ENCODE measurements around the gene PLCE1.
A peak's percentile ranks its signal among the peaks of the same experiment; 100 is the strongest.
"Not testable (repeated sequence)": the region's sequence is repeated elsewhere in the genome, so short reads cannot be mapped to it uniquely, and the experiment has no call there.

The PLCE1 gene

DNA sequence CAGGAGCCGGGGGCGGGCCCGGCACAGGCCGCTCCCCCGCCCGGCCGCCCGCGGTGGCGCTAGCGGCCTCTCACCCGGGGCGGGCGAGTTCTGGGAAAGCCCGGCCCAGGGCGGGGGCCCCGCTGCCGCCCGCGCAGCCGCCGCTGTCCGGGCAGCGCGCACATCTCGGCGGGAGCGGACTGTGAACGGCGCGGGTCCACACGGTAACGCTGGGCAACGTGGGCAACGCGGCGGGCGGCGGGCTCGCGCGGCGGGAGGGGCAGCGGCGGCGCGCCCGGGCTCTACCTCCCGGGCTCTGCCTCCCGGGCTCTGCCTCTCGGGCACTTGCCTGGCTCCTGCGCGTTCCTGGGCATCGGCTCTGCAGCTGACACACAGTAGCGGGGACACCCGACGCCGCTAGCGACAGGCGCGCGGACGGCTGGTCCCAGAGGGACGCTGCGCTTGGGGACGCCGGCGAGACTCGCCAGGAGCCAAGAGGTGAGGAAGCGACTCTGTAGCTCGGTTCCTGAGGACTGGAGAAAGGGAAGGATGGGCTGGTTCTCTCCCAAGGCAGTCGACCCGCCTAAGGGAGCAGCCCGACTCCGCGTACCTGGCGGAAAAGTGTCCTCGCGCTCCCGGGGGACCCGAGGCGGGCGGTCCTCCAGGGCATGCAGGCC is at the start of gene PLCE1:
Gene PLCE1 (plus strand): TSS at position 150 of the 656 bp plus-strand sequence. CDS start 37,116 bp downstream, outside the sequence.
- in situ Hi-C loops (cut with HindIII; ENCODE audit: low pct_ligation_motif_present, low pct_unique_long_range_greater_than_20kb, low sequenced_read_pairs): no loop called here
- peak; percentile 75 for DNase-seq

DNA sequence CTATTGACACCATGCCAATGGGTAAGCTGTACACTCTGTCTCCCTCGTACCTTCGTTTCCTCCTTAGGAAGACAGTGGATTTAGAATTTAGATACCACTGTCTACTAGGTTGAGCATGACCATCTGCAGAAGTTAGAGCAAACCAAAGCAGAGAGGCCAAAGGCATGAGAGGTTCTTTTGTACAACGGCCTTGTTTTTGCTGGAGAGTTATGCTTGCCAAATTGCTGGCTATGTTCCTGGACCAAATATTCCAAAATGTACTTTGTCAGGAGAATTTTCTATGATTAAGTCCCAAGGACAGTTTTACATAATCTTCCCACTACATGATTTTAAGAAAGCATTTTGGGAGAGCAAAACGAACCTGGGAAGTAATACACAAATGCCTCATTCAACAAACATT is 47.9 kb upstream of the PLCE1 start:
- in situ Hi-C loops (cut with HindIII; ENCODE audit: low pct_ligation_motif_present, low pct_unique_long_range_greater_than_20kb, low sequenced_read_pairs): no loop called here
- no peak for DNase-seq

DNA sequence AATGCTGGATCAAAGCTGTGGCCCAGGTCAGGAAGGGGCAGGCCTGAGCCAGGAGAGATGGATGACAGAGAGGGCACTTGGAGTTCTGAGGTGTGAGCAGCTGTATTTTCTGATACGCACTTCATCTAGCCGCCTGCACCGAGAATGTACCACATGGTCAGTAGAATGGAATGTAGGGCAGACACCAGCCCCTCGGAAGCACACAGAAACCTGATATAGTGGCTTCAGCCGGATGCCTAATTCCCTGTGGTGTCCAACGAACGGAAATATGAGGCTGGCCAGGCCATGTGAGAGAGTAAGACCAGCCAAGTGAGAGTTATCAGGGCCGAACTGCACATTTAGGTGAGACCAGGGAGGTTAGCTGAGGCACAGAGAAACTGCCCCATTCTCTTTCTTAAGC is 46.7 kb upstream of the PLCE1 start:
- DNase-seq: no peak
- in situ Hi-C loops (cut with HindIII; ENCODE audit: low pct_ligation_motif_present, low pct_unique_long_range_greater_than_20kb, low sequenced_read_pairs): no loop called here

DNA sequence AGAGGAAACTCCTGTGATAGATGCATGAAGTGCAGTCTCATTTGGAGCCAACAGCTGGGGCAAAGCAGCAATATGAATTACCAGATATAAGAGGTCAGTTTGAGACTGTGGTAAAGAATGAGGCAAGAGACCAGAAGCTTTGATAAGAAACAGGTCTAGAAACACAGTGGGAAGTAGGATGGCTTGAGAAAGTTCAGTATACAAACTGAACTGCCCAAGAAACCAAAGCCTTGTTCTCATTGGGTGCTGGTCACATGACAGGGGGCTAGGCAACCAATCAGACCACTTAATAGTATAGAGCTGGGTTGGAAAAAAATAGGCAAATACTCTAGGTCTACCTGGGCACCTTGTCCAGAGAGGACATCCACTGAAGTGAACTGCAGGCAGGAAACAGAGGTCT is 46.2 kb upstream of the PLCE1 start:
- no peak for DNase-seq
- in situ Hi-C loops (cut with HindIII; ENCODE audit: low pct_ligation_motif_present, low pct_unique_long_range_greater_than_20kb, low sequenced_read_pairs): no loop called here

DNA sequence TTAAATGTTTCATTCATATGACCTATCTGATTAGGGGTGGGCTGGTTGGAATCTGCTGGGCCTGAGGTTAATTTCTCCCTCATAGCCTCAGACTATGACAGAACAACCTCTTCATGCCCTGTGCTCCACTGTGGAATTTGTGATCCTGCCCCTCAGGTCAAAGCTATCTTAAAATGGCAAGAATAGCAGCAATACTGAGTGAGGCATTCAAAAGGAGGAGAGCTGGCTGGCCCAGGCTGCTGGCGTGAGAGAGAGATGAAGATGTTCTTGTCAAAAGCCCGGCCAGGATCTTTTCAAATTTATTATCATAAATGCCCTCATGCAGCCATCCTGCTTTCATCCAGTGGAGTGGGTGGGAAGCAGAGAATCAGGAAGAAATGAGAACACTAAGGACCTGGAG is 41.8 kb upstream of the PLCE1 start:
- no peak for DNase-seq
- in situ Hi-C loops (cut with HindIII; ENCODE audit: low pct_ligation_motif_present, low pct_unique_long_range_greater_than_20kb, low sequenced_read_pairs): no loop called here

DNA sequence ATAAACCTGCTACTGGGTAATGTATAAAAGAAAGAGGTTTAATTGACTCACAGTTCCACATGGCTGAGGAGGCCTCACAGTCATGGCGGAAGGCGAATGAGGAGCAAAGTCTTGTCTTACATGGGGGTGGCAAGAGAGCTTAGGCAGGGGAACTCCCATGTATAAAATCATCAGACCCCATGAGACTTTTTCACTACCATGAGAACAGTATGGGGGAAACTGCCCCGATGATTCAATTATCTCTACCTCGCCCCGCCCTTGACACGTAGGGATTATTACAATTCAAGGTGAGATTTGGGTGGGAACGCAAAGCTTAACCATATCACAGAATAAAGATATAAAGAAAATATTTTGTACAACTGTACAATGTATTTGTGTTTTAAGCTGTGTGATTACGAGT is 39.4 kb upstream of the PLCE1 start:
- in situ Hi-C loops (cut with HindIII; ENCODE audit: low pct_ligation_motif_present, low pct_unique_long_range_greater_than_20kb, low sequenced_read_pairs): no loop called here
- DNase-seq: no peak

DNA sequence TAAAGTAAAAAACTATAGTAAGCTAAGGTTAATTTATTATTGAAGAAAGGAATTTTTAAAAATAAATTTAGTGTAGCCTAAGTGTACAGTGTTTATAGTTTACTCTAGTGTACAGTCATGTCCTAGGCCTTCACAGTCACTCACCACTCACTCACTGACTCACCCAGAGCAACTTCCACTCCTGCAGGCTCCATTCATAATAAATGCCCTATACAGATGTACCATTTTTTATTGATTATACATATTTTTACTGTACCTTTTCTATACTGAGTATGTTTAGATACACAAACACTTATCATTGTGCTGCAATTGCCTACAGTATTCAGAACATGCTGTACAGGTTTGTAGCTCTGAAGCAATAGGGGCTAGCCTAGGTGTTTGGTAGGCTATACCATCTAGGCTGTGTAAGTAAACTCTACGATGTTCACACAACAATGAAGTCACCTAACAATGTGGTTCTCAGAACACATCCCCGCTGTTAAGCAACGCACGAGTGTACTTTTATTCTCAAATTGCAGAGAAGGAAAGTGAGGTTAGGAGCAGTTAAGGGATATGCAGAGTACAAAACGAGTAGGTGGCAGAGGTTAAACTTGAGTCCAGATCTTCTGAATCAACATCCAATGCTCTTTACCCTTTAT is 38.9 kb upstream of the PLCE1 start:
- in situ Hi-C loops (cut with HindIII; ENCODE audit: low pct_ligation_motif_present, low pct_unique_long_range_greater_than_20kb, low sequenced_read_pairs): no loop called here

DNA sequence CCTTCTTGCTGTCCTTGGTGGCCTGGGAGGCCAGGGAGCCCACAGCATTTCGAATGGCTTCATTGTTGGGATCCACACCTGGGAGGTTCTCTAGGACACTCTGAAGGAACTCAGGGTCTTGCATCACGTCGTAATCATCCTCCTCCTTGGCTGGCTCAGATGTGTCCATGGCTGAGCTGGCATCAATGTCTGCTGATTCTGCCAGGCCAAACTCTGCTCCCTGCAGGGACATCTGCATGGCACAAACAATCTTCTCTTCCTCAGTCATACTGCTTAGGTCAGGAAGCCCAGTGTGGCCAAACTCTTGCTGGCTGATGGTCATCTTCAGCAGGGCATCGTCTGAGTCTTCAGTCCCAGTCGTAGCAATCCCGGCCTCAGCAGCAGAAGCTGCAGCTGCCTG is 34.9 kb upstream of the PLCE1 start:
- DNase-seq: no peak
- in situ Hi-C loops (cut with HindIII; ENCODE audit: low pct_ligation_motif_present, low pct_unique_long_range_greater_than_20kb, low sequenced_read_pairs): no loop called here

More for the DNA sequence above, 38.9 kb upstream of the PLCE1 start:
- DNase-seq: peak; percentile 5

DNA sequence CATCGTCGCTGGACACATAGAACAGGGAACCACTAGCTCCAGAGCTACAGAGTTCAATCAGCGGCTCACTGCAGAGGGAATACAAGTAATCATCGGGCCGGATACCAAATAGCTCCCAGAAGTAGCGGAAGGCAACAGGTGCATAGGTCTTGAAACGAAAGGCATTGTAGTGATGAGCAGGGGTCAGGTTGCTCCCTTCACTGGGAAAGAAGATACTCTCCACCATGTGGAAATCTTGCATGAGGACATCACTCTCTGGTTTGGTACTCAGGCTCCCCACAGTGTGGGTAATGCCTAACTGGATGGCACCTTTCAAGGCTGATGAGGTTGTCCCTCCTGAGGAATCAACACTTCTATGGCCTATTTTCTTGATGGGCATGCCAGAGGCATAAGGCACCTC is 32.7 kb upstream of the PLCE1 start:
- in situ Hi-C loops (cut with HindIII; ENCODE audit: low pct_ligation_motif_present, low pct_unique_long_range_greater_than_20kb, low sequenced_read_pairs): not testable (repeated sequence)

DNA sequence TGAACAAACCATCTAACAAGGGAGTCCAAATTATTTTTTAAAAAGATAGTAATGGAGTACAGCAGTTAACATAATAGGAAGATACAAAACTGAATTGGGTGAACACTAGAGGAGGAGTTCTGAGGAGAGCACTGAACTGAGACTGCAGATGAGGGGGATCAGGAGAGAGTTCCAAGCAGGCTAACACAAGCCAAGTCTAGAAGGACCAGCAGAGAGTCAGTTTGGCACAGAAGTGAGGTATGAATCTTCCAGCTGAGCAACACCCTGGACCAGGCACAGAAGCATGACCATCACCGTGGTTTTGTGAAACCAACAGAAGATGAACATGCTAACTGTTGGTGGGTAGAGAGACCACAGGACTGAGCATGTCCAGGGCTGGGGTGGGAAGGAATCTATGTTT is 30.8 kb upstream of the PLCE1 start:
- in situ Hi-C loops (cut with HindIII; ENCODE audit: low pct_ligation_motif_present, low pct_unique_long_range_greater_than_20kb, low sequenced_read_pairs): no loop called here
- no peak for DNase-seq

More for the DNA sequence above, 32.7 kb upstream of the PLCE1 start:
- DNase-seq: not testable (repeated sequence)

DNA sequence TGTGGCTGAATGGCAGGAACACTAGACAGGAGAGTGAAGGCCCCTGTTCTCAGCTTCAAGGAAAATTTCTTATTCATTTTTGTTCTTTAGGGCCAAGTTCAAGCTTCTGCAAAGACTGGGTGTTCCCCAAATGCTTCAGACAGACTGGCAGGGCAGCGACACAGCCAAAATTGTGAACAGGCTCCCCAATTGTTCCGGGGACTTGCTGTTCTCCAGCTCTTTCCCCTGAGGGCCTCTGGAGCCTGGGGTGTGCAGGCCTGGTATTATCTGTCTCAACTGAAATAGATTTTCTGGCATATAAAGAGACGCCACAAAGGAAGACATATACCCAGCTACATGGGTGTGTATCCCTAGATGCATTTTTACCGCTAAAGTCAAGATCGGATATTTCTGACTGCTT is 30.3 kb upstream of the PLCE1 start:
- in situ Hi-C loops (cut with HindIII; ENCODE audit: low pct_ligation_motif_present, low pct_unique_long_range_greater_than_20kb, low sequenced_read_pairs): no loop called here
- no peak for DNase-seq

DNA sequence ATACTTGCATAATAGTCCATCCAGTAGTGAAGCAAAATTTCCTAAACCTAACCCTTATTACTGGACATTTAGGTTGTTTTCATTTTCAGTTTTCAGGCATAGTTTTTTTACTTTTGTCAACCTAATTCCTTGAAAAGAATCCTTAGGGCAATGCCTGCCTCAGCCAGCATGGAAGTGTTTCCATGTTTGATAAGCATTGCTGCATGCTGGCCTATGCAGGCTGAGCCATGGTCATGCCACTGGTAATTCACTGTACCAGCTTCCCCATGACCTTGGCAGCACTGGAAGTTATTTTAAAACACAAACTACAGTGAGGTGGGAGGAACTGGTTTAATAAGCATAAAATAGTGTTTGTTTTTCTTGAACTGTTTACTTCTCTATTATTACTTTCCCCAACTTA is 27.8 kb upstream of the PLCE1 start:
- in situ Hi-C loops (cut with HindIII; ENCODE audit: low pct_ligation_motif_present, low pct_unique_long_range_greater_than_20kb, low sequenced_read_pairs): no loop called here

DNA sequence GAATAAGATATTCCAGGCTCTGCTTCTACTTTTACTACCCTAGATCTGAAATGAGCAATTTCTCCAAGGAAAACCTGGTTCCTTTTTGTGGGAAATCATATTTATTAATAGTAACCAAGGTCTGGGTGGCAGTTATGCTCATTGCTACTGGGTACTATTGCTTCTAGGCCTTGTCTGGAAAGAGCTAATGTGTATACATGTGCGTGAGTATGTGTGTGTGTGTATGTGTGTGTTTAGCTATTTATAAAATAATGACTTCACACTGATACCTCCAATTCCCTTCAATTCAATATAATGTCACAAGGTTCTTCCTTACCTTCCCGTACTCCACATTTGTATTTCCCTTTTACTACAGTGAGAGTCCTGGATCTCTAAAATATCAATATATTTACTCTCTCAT is 26.0 kb upstream of the PLCE1 start:
- in situ Hi-C loops (cut with HindIII; ENCODE audit: low pct_ligation_motif_present, low pct_unique_long_range_greater_than_20kb, low sequenced_read_pairs): no loop called here
- no peak for DNase-seq

More for the DNA sequence above, 27.8 kb upstream of the PLCE1 start:
- DNase-seq: no peak

DNA sequence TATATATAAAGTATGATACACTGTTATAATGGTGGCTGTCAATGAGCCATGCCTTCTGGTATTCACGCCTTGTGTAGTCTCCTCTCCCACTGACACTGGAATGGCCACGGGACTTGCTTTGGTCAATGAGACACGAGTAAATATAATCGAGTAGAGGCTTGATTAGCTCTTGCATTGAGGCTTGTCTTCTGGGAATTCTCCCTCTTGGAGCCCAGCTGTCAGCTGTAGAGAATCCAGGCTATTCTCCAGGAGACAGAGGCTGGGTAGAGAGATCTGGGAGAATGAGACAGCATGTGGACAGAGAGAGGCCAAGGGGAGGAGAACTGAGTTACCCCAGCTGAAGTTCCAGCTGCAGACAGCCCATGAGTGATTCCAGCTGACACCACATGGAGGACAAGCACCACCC is 25.2 kb upstream of the PLCE1 start:
- DNase-seq: no peak
- in situ Hi-C loops (cut with HindIII; ENCODE audit: low pct_ligation_motif_present, low pct_unique_long_range_greater_than_20kb, low sequenced_read_pairs): no loop called here

DNA sequence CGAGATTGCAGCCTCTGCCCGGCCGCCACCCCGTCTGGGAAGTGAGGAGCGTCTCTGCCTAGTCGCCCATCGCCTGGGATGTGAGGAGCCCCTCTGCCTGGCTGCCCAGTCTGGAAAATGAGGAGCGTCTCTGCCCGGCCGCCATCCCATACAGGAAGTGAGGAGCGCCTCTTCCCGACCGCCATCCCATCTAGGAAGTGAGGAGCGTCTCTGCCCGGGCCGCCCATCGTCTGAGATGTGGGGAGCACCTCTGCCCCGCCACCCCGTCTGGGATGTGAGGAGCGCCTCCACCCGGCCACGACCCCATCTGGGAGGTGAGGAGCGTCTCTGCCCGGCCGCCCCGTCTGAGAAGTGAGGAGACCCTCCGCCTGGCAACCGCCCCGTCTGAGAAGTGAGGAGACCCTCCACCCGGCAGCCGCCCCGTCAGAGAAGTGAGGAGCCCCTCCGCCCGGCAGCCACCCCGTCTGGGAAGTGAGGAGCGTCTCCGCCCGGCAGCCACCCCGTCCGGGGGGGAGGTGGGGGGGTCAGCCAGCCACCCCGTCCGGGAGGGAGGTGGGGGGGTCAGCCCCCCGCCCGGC is 23.2 kb upstream of the PLCE1 start:
- in situ Hi-C loops (cut with HindIII; ENCODE audit: low pct_ligation_motif_present, low pct_unique_long_range_greater_than_20kb, low sequenced_read_pairs); DNase-seq: not testable (repeated sequence)

DNA sequence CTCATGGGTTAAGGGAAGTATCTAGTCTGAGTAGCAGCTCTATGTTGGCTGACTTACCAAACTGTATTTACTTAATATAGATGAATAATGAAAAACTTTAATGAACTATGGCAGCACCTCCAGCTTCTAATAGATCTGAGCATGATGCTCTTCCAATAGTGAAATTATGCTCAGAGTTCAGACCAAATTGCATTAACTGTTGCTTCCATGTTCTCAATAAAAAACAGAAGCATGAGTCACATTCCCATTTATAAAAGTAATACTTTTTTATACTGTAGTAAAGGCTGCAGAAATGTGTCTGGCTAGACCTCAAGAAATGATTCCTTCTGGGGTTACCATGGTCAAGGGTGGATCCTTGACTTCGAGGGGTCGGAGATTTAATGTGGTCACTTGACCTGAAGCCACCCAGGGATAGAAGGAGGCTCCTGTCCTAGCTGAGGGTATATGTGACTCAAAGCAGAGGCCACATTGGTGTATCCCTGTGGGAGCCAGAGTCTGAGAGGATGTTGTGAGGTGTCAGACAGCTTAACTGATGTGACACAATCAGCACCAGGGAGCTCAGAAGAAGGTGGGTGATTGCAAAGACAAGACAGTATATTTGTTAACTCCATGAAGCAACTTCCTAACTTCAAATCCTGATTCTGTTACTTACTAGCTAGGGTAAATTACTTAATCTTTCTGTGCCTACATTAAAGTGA is 19.8 kb upstream of the PLCE1 start:
- in situ Hi-C loops (cut with HindIII; ENCODE audit: low pct_ligation_motif_present, low pct_unique_long_range_greater_than_20kb, low sequenced_read_pairs): no loop called here
- DNase-seq: no peak

DNA sequence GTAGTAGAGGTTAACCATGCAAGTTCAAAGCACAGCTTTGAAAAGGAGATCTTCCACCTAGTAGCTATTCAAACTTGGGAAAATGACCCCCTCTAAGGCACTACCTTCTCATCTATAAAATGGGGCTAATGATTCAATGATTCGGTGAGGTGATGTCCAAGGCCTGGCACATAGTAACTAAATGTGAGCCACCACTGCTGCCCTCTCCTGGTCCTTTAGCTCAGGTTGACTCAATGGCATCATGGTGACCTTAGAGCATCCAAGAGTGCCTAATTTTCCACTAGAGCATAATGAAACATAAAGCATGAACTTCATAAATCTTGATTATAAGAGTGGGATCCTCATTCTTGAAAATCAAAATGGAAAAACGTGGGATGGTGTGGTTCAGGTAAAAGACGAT is 16.3 kb upstream of the PLCE1 start:
- DNase-seq: no peak
- in situ Hi-C loops (cut with HindIII; ENCODE audit: low pct_ligation_motif_present, low pct_unique_long_range_greater_than_20kb, low sequenced_read_pairs): no loop called here

DNA sequence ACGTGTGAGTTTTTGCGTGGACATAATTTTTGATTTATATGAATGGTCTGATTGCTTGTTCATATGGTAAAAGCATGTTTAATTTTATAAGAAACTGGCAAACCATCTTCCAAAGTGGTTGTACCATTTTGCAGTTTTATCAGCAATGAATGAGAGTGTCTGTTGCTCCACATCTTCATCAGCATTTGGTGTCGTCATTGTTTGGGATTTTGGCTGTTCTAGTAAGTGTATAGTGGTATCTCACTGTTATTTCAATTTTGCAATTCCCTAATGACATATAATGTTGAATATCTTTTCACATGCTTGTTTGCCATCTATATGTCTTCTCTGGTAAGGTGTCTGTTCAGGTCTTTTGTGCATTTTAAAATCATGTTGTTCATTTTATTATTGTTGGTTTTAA is 13.2 kb upstream of the PLCE1 start:
- in situ Hi-C loops (cut with HindIII; ENCODE audit: low pct_ligation_motif_present, low pct_unique_long_range_greater_than_20kb, low sequenced_read_pairs): no loop called here
- DNase-seq: no peak

DNA sequence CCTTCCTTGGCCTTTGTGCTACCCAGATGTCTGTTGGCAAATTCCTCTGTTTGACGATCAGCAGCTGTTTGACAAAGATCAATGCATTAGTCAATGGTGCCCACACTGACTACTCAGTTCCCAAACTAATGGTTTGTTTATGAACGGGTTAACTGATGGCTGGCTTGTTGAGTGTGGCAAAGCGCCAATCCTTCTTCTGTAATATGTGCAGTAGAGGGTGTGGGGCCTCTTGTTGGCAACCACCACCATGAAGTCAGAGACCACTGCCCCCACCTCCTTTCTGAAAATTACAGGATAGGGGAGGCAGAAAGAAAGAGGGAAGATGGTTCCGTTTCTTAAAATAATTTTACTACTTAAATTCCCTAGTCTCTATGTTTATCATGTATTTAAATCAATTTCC is 2.6 kb upstream of the PLCE1 start:
- in situ Hi-C loops (cut with HindIII; ENCODE audit: low pct_ligation_motif_present, low pct_unique_long_range_greater_than_20kb, low sequenced_read_pairs): no loop called here
- DNase-seq: no peak

Data from ACHN (cell line).